Activated CD4-positive, alpha-beta T cell treated with anti-CD3 and anti-CD28 coated beads, Interleukin-2, Interleukin-4, amounts not matched to agents 100 ng/mL and 50 ng/mL, durations not matched to agents 16 hours and 8 hours (primary cell): ENCODE measurements around the gene WNT2B.

Source experiments
- DNase-seq: peaks from one replicate; pipeline ENCODE4 v3.0.0-alpha.2; 2020; ENCODE audit warnings: low spot score

Gene WNT2B

DNA sequence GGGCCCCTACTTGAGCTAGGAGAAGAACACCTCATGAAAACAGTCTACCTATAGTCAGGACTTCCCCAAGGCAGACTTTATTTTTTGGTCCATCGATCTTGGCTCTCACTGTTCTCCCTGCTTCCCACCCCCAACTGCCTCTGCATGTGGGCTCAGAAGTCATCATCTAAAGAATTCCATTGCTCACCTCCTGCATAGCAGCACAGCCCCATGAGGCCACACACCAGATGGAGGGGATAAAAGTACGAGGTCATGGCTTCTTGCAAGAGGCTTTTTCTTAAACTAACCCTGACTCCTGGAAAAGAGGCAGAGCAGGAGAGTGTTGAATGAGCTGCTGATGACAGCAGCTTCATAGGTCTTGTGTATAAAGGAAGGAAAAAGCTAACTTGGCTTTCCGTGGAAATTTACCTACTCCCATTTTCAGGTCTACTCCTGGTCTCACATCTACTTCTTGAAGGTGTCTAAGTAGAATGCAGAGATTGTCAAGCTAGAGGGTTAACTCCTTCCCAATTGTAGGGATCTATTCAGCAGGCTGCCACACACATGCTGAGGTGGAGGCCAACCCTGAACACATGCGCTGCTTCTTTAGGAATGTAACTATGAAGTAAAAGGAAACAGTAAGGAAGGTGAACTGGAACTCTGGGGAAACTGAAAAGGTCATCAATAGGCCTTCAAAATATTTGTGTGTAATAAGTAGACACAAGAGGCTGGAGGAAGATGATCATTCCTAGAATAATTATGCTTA is 18.7 kb downstream of the WNT2B start:
- no peak for DNase-seq

GRCh38 chr1:112528076-112528475 is 19.3 kb downstream of the WNT2B start:
- DNase-seq: no peak

- DNase-seq: no peak
Observed at GRCh38 chr1:112529301-112529700, 20.5 kb downstream of the WNT2B start.

DNA sequence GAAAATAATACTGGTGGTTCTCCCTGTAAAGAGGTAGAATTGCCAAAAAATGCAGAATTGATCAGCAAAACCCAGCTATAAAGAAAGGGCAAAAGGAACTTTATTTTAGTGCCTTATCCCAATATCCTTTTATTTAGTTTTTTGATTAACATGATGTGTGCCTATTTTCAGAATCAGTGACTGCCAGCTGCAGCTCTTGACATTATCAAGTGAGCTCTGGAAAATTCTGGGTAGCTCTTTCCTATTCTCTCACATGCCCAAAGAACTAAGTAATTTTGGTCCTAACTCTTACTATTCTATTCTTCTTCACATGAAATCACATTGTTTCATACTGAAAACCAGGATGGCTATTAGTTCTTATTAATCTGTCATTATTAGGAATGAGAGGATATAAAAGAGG is 22.1 kb downstream of the WNT2B start:
- no peak for DNase-seq

DNA sequence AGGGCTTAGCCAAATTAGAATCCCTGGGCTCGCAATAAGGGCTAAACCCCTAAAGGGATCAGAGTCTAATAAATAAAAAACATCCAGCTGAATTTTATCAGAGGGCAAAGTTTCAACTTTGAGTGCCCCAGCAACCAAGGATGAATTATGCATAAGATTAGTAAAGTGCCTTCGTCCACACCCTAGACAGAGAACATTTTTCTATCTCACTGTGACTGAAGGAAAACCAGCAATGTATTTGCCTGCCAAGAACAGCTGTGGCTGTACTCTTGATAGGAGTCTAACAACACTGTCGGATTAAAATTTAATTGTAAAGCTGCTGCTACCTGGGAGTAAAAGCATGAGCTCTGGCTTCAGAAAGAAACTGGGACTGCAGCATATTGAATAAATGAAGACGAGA is 23.3 kb downstream of the WNT2B start:
- DNase-seq: no peak

DNA sequence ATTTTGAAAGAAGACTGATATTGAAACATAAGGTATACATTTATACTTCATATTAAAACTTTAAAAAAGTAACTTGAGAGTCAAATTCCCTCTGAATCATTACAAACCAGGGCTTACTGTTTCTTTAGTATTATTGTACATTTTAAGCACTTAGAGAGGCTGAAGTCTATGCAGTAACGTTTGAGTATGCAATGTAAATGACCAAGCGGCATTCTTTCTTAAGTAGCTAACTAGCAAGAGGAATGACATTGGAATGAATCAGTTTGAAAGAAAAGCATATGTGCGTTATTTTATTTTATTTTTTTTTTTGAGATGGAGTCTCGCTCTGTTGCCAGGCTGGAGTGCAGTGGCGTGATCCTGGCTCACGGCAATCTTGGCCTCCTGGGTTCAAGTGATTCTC is 24.3 kb downstream of the WNT2B start:
- no peak for DNase-seq

DNA sequence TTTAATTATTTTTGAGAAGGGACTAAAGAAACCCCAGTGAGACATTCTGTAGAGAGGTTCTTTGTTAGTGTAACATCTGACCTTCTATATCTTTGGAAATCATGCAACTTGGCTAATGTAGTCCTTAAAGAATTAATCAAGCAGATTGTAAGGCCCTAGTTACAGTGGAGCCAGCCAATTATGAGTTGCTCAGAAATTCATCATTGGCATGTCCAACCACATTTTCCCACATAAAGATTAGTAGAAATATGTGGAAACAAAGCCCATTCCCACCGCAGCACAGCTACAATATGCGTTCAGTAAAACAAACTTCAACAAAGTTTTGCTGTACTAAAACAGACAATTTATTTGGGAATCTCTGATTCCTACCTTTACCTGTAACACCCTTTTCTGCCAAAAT is 27.8 kb downstream of the WNT2B start:
- no peak for DNase-seq

DNA sequence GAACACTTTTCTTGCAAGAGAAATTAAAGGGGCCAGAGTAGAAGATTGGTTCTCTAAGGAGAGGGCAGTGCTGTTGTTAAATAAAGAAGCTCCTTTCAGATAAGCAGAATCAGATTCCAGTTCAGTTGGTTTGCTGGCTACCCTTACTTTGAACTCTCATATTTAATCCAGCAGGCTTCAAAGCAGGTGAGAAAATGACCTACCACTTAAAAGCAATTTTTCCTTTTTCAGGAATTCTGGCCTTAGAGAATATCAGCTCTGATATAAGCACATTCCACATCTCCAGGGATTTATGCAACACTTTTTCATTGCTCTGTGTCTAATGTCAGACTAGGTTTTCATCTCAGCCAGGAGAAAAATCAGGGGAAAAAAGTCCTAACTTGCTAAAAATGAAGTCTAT is 28.7 kb downstream of the WNT2B start:
- no peak for DNase-seq

DNA sequence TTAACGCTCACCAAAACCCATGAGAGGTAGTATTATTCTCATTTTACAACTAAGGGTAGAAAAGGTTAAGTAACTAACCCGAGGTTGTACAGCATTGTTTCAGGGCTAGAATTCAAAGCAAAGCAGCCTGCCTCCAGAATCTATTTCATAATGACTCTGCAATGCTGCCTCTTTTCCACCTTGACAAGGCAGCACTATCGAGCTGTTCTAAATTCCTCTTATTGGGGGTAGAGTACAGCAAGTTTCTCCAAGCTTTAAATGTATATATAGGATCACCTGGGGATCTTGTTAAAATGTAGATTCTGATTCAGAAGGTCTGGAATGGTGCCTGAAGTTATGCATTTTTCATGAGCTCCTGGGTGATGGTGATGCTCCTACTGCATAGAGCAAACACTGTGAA is 30.1 kb downstream of the WNT2B start:
- DNase-seq: no peak

DNA sequence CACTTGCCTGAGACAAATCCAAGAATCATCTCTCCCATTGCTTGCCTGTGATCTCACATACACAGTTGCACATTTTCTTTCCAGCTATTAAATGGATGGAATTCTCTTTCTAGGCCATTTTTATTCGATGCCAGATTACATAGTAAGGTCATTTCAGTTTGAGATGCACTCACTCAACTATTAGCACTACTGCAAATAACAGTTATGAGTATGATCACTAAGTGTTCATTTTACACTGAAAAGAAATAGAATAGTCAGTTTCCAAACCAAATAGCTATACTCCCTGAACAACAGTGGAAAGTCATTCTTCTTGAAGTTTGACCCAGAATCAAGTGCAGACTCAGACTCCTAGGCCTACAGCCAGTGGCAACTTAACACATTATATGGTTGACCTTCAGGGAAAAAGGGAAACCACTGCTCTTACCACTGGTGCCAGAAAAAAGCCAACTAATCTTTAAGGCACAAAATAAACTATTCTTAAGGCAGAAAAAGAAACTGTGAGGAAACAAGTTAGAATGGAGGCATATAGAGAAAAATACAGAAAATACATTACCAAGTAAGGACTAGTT is 31.5 kb downstream of the WNT2B start:
- DNase-seq: no peak

DNA sequence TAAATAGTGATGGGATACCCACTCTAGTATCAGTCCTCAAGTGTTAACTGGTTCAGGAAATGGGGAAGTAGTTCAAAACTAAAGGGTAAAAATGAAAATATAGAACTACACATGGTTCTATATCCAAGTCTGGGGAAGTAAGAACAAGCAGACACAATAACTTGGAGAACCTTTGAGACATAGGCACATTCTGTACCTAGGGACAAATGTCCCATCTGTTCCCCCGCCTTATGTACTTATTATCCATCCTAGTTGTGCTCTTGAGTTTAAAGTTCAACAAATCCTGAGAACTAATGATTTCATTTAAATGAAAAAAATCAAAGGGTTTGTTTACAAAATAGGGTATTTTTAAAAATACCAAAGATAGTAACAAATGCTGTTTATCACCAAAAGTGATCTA is 32.5 kb downstream of the WNT2B start:
- DNase-seq: no peak

- DNase-seq: no peak
Observed at GRCh38 chr1:112542206-112542973, 33.6 kb downstream of the WNT2B start.

- peak; percentile 34 for DNase-seq
Observed at GRCh38 chr1:112544011-112544688, 35.4 kb downstream of the WNT2B start.

GRCh38 chr1:112544751-112545150 is 36.0 kb downstream of the WNT2B start:
- DNase-seq: no peak

GRCh38 chr1:112546076-112546475 is 37.3 kb downstream of the WNT2B start:
- no peak for DNase-seq

GRCh38 chr1:112548547-112548946 is 39.8 kb downstream of the WNT2B start:
- DNase-seq: no peak

- no peak for DNase-seq
Observed at GRCh38 chr1:112549590-112549989, 40.8 kb downstream of the WNT2B start.

- no peak for DNase-seq
Observed at GRCh38 chr1:112554411-112554810, 45.6 kb downstream of the WNT2B start.

DNA sequence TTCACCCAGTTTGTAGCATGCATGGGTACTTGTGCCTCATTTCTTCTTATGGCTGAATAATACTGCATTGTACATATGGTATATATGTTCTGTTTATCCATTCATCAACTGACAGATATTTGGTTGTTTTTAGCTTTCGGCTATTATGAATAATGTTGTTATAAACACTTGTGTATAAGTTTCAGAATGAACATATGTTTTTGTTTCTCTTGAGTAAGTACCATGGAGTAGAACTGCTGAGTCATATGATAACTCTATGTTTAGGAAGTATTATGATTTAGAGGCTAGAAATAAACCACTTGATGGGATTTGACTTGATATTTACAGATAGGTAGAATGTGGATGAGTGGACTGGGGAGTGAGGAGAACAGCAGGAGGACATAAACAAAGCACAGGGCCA is 48.6 kb downstream of the WNT2B start:
- peak; percentile 62 for DNase-seq

DNA sequence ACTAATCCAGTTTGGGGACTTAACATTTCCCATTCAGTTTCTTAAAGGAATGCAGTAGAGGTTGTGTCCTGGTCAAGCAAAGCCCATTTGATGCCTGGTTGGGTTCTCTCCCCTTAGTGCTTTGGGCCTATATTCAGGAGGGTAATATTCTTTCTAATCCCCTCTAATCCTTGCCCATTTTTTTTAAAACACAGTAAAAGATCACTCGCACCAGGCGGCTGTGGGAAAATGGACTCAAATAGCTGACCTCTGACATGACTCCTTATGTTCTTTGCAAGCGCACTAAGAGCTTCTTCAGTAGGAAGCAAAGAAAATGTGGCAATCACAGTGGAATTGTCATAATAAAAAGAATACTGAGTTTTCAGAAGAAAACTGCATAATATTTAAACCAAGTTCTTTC is 49.9 kb downstream of the WNT2B start:
- DNase-seq: no peak

GRCh38 chr1:112563341-112563740 is 54.6 kb downstream of the WNT2B start:
- DNase-seq: no peak

- no peak for DNase-seq
Observed at GRCh38 chr1:112564081-112564480, 55.3 kb downstream of the WNT2B start.

GRCh38 chr1:112565800-112566199 is 57.0 kb downstream of the WNT2B start:
- DNase-seq: no peak
